Omental fat pad (tissue), 4 donors: Measurements from ENCODE around the gene GLI3. TPM values are rescaled to one million over a fixed set of nuclear protein-coding genes. Genes with fewer than 3 reads are reported as not detected.

Source experiments
- ATAC-seq: fragments of 150-250 bp; one replicate; pipeline ENCODE4 v1.9.1; 2016; ENCODE audit warnings: mild to moderate bottlenecking, moderate library complexity; ENCODE audit not compliant: low FRiP score
- DNase-seq: peaks from one replicate; pipeline ENCODE4 v3.0.0-alpha.2; 2019; ENCODE audit warnings: low spot score
- CTCF ChIP-seq, 3 donors: fragments of 450-650 bp; IDR thresholded peaks; one replicate each; pipeline ENCODE4 v1.5.1; 2016 to 2017; ENCODE audit warnings: antibody characterized with exemption in 3 of 3, mild to moderate bottlenecking in 3 of 3, moderate library complexity in 2 of 3
- total RNA-seq, 4 donors: library from RNA; depleted of rRNA; stranded (reverse); fragments of >200 nt; gene quantifications; one replicate each; pipeline ENCODE4 v1.1.0, GENCODE V29; 2016

Gene GLI3
- total RNA-seq, 4 donors from 2014 or later = 10.0 to 19.2 (median 14.6) TPM

- TF ChIP-seq CTCF (IDR thresholded peaks at IDR 0.05) = no peak
- DNase-seq (no peak), ATAC-seq (no peak)
These were observed 13.4 kb upstream of the GLI3 start for GRCh38 chr7:42250411-42250810.

- TF ChIP-seq CTCF (IDR thresholded peaks at IDR 0.05) = no peak
- no peak for DNase-seq
- no peak for ATAC-seq
These were observed 11.6 kb upstream of the GLI3 start for GRCh38 chr7:42248579-42248978.

GRCh38 chr7:42247301-42247700 lies 10.3 kb upstream of the GLI3 start:
- ATAC-seq = no peak
- DNase-seq = no peak
- TF ChIP-seq CTCF (IDR thresholded peaks at IDR 0.05) = no peak

- no peak for ATAC-seq
- DNase-seq = no peak
- no peak for TF ChIP-seq CTCF (IDR thresholded peaks at IDR 0.05)
These were observed 7.8 kb upstream of the GLI3 start for GRCh38 chr7:42244828-42245227.

- ATAC-seq (no peak), DNase-seq (no peak)
- no peak for TF ChIP-seq CTCF (IDR thresholded peaks at IDR 0.05)
These were observed 5.4 kb upstream of the GLI3 start for GRCh38 chr7:42242381-42242780.

GRCh38 chr7:42241424-42241823 lies 4.4 kb upstream of the GLI3 start:
- ATAC-seq (no peak), DNase-seq (no peak)
- no peak for TF ChIP-seq CTCF (IDR thresholded peaks at IDR 0.05)

GRCh38 chr7:42240416-42240815 lies 3.4 kb upstream of the GLI3 start:
- no peak for DNase-seq
- ATAC-seq = no peak
- no peak for TF ChIP-seq CTCF (IDR thresholded peaks at IDR 0.05)
